IPS DF 4.7 (cell line): Measurements from ENCODE around the gene DISC1.

Experiments
- DNase-seq: peaks from one replicate; pipeline ENCODE4 v3.0.0-alpha.2; 2013; ENCODE audit warnings: low spot score; ENCODE audit errors: extremely low read depth

Gene DISC1

DNA sequence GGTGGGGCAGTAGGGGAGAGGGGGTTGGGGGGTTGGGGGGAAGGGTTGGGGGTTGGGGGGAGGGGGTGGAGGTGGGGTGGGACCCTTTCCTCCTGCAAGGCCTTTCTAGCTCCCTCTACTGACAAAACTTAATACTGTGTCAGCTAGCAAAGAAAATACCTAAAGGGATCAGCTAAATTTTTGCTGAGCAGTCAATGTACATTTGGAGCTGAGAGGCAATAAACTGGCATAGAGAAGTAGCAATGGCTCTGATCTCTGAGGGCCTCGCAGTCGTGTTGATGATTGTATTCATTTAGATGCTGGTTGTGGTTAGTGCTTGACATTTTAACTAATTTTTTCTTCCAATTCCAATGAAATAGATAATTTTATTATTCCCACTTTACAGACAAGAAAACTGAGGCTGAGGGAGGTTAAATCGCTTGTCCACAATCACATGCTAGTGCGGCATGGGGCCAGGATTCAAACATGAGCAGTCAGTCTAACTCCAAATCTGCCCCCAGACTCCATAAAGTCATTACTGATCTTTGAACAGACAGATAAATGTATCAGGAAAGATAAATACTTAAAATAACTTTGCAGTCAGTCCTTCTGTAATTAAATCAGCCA is 357.1 kb downstream of the DISC1 start:
- peak; percentile 11 for DNase-seq

DNA sequence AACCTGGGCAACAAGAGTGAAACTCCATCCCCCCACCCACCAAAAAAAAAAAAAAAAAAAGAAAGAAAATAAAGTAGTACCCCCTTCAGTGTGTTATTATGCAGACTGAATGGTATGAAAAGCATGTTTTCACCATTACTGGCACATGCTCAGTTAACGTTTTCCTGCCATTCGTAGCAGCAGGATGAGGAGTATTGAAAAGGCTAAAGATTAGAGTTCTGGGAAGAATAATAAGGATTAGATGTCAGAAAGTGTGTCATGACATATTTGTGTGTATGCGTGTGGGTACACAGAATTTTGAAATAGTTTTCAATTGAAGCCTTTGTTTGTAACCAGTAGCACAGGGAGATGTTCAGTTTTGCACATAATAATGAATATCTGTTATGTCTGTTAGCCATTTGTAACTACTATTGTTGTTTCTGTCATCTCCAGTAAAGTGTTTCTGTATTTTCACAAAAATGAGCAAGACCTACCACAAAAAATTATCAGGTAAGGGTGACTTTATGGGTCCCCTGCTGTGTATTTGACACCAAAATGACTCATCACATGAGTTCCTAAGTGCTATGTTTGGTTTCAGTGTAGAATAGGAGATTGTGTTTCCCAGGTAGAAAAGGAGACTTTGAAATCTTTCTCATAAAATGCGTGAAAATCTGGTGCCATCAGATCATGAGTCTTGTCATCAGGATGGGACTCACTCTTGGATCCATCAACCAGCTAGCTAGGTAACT is 358.9 kb downstream of the DISC1 start:
- no peak for DNase-seq

DNA sequence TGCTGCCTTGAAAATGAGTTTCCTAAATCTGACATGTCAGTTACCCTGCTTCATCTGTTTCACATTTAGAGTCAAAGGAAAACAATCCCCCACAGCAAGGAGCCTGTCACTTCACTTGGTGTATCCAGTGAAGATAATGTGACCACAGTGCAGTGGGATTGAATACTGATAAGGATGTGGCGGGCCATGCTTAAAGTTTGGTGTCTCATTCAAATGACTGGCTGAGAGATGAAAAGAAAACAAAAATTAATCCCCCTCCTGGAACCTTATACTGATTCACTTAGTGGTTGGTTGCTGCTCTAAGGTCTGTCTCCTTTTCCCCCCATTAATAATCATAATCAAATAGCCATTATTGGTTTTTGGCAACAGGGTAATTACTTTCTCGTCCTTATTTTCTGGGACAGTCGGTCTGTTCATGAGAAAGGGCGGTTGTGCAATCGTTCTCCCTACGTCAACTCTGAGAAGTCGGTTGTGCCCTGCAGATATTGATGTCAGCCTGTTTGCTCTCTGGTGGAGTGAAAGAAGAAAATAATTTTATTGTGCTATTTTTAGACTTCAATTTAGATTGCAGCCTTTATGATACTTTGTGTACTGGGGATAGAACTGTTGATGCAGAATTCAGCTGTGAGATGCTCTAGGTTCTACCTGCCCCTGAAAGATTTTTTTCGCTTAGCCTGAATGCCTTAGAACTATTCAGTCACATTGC is 360.2 kb downstream of the DISC1 start:
- DNase-seq = no peak

DNA sequence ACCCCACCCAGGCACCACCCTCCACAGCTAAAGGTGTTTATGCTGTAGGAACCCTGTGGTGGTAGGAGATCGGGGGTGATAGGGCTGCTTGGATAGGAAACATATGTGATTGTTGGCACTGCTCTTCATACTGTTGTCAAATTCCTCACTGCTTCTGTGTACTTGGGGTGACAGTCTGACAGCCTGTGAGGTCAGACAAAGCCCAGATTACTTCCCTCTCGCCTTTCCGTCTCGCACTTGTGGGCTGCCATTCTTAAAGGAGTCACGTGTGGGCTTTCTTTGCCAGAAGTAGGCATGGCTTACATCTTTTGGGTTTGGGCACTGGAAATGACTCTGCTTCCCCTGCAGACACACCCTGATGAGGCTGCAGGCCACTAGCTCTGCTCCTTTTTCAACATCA is 363.8 kb downstream of the DISC1 start:
- DNase-seq = no peak

DNA sequence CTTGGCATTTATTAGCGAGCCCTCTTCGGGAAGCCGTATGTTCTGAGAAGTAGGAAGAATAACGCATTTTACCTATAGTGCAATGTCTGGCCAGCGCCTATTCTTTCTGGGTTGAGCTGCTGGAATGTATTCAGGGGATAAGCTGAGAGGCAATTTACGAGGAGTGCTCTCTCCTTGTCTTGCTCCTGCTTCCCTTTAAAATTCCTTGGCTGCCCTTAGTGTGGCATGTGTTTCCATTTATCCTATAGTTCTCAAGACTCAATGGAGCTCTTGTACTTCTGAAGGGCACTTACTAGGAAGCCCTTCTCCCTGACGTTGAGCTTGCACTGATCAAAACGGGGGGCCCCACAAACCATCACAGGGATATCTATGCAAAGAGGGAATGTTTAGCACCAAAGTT is 364.6 kb downstream of the DISC1 start:
- DNase-seq = no peak

DNA sequence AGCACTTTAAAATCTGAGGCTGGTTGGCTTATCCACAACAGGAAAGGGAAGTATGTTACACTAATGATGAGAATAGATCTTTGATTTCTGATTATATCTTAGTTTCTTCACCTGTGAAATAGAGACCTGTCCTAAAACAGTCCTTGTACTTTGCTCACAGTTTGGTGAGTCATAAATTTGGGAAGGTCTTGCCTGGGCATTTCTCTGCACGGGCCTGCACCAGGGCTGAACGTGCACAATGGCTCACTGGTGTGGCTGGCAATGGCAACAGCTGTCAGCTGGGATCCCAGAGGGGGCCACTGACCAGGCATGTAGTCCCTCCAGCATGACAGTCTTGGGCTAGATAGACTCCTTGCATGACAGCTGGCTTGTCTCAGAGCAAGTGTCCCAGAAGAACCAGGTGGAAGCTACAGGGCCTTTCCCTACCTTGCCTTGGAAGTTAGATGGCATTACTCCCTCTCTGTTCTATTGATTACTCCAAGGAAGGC is 367.4 kb downstream of the DISC1 start:
- DNase-seq = no peak

DNA sequence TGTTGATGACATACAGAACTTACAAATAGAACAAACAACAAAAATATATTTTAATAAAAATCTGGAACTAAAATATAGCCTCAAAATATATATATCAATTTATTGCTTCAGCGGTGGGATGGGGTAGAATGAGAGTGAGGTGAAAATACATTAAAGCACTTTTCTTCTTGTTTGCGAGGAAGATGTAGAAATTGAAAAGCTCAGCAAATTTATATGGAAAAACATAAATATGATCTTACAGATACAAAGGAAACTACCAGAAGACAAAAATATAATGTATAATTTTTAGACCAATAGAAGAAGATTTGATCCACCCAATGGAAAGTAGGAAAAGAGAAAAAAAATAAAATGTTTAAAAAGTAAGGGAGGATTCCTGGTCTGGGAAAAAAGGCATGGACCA is 372.2 kb downstream of the DISC1 start:
- DNase-seq = no peak

DNA sequence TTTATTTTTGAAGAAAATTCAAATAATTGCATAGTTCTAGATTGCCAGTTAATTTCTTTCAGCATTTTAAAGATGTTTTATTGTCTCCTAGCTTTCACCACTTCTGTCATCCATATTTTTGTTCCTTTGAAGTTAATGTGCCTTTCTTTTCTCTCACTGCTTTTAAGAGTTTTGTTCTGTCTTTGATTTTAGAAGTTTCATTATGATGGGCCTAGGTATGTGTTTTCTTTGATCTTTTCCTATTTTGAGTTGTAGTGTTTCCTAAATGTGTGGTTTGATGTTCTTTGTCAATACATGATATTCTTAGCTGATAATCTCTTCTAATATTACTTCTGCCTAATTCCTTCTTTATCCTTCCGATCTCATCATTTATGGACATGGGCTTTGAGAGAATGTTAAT is 378.7 kb downstream of the DISC1 start:
- no peak for DNase-seq

DNA sequence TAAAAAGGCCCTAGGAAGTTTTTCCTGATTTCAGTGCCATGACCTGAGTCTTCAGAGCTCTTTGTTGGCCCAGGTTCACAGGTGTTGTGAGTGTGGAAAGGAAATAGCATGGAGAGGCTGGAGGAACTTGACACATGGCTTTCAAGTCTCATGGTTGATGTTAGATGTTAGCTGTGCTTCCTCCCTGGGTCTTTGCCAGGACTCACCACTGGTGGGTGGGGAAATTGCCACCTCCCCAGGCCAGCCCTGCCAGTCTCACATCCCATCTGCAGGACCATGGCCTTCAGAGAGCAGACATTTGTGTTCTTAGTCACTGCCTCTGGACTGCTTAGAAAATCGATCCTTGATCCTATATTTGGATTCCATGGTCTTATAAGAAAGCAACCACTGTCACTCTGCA is 383.2 kb downstream of the DISC1 start:
- no peak for DNase-seq

DNA sequence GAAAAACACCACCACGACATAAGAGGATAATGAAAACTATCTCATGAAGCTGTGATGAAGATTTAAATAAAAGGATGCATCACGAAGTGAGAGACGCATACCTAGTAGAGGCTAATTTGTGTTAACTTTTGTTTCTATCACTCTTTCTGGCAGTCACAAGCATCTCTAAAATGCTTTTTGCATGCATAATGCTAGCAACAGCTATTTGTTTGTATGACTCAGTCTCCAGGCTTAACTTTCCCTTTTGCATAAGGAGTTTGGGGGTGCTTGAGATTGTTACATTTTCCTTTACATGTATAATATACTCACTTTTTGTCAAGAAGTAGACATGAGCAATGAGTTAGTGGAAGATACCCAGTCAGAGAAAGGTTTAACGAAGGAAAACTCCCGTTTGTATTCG is 385.4 kb downstream of the DISC1 start:
- no peak for DNase-seq

DNA sequence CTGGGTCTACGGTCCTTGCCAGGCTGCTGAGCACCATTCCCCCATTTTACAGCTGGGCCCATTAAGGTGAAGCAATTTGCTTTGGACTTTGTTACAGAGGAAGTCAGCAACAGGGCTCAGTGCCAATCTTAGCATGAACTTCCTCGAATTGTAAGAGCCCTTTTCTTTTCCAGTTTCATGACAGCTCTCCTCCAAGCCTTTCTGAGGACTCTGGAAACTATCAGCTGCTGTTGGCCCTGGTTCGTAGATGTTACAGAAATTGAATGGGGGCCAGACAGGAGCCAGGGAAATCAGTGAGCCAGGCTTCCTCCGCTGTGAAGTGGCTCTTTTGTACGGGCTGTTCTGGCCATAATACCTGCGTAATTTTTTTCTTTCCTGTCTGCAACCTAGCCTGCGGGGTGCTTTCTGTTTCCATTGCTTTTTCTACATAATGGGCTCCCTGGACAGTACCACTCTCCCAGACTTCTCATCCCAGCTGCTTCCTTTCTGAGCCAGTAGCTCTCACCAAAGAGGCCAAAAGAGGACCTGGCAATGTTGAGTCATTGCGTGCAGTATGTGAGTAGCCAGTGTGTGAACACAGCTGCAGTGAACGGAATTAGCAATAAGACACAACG is 386.3 kb downstream of the DISC1 start:
- DNase-seq = no peak

DNA sequence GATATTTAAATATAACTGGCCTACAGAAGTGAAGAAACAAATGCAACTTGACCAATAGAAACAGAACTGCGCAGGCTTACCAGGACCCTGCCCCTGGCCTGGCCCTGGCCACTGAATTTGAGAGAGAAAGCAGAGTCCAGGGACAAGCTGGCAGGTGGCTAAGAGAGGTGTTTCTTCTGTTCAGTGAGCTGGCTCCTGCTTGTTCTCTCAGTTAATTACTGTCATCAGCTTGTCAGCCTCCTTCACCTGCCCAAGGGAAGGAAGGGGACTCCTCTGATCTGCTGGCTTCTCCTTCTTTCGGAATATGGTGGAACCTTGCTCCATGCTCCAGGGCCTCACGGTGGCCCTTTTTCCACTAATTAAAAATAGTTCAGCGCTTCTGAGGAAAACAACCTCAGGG is 388.4 kb downstream of the DISC1 start:
- no peak for DNase-seq

DNA sequence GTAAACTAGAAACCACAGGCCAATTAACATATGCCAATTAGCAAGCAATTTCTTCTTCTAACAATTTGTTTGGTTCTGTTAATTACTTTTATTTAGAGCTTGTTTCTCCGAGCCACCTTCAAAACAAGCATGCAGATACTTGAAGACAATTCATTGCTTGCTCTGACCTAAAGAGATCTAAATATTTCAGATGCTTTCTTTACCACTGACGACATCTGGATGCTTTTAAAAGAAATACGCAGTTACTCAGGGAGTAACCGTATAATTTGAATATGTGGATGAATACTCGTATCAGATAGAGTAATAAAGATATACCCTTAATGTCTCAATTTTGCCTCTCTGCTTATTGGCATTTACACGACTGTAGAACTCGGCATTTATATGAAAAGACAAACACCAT is 390.0 kb downstream of the DISC1 start:
- DNase-seq = no peak

DNA sequence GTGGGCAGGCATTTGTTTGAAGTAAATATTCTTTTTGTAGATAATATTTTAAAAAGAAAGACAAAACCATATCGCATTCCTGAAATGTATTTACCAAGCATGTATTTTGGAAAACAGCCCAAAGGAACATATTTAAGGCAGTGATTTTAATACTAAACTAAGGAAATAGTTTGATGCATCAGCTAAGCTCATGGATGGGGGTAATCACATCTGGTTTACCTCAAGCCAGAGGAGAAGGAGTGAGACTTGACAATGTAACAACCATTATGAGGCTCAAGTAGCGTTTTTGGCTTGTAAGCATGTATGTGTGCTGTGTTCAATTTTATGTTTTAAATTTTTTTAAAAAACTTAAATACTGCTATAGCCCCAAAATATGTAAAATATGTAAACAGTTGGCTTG is 390.5 kb downstream of the DISC1 start:
- DNase-seq = no peak

DNA sequence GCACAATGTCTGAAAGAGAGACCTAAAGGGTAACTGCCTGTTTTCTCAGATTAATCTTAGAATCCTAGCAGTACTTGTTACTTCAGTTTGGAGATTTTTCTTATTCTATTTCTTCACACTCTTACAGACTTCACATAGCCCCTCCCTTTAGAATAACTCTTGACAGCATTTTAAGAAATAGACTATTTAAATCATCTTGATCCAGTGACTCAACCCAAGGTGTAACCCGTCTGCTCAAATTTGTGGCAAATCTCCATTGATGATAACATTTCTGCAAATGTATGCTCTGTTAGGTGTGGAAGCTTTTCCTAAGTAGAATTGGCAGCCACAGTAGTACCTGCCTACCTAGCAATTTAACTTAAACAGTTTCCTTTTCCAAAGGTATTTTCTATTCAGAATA is 391.2 kb downstream of the DISC1 start:
- DNase-seq = no peak

DNA sequence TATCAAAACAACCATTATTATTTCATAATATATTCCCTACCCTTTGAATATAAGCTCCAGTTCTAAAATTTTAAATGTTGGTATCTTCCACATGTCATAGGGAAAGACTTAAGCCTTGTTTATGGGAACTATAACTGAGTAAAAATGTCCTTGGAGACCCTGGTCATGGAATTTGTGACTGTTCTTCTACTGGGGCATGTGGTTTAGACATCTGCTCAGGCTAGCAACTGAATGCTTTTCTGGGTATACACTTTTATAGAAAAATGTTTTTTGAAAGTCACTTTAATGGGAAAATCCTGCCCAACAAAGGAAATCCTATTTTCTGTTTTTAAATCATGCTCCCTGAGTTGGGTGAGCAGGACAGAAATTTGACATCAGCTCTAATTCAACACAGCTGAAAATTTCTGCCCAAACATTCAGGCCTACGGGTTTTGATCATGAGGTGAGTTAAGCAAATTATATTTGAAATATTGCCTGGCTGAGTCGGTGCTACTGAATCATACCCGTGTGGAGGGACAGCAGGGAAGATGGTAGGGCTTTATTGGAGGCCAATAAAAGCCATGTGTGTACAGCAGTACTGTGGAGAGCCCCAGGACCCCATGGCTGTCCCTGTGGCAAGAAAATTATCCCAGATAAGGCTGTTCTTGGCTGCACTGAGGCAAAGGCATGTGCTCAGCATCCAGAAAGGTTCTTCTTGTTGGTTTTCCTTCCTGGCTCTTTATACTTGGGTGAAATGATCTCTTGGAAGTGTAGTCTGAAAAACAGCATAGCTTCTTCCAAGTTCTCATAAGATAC is 391.8 kb downstream of the DISC1 start:
- no peak for DNase-seq

DNA sequence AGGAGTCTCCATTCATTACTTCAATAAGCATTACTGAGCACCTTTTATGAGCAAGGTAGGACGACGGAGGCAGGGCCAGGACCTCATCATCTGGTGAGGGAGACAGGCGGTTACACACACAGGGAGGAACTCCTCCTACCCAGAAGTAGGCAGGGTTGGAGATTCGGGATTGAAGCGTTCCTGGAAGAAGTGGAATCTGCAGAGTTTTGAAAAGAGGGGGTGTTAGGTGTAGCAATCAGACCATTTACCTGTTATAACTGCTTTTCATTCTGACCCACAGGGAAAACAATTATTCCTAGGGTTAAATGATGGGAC is 392.4 kb downstream of the DISC1 start:
- DNase-seq = no peak

DNA sequence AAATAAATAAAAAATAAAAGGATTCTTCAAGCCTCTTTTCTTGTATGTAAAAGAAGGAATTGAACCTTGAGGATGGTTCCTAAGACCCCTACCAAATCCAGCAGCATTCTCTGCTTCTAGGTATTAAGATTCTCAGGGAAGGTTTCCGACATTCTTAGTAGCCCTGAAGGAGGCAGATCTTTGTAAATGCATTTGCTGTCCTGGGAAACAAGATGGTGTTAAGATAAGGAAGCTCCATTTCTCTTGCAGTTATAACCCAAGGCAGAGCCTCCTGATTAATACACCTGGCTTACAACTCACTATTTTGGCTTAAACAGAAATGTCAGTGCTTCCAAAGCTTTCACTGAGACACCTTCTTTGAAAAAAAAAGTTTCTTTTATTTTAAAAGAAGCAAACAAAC is 393.8 kb downstream of the DISC1 start:
- DNase-seq = no peak

DNA sequence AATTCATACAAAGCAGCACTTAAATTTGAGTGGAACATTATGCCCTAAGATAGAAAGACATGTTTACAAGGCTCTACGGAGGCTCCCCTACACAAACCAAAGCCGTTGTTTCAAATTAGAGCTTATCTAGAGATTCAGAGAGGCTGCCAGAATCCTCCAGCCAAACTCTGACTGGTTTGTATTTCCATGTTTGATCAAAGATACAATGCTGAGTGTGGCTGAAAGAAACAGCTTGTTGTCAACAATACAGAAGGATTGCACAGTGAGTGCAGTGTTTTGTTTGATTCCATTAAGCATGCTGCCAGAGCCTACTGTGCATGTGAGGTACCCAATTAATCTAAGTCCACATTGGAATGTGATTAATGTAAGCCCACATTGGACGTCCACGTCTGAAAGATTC is 402.7 kb downstream of the DISC1 start:
- DNase-seq = no peak

DNA sequence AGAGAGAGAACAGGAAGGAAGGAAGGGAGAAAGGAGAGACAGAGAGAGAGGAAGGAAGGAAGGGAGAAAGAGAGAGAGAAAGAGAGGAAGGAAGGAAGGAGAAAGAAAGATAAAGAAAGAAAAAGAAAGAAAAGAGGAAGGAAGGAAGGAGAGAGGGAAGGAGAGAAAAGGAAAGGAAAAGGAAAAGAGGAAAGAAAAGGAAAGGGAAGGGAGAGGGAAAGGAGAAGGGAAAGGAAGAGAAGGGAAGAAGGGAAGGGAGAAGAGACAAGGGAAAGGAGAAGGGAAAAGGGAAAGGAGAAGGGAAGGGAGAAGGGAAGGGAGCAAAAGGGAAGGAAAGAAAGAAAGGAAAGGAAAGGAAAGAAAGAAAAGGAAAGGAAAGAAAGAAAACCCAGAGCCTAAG is 404.6 kb downstream of the DISC1 start:
- DNase-seq = no peak

DNA sequence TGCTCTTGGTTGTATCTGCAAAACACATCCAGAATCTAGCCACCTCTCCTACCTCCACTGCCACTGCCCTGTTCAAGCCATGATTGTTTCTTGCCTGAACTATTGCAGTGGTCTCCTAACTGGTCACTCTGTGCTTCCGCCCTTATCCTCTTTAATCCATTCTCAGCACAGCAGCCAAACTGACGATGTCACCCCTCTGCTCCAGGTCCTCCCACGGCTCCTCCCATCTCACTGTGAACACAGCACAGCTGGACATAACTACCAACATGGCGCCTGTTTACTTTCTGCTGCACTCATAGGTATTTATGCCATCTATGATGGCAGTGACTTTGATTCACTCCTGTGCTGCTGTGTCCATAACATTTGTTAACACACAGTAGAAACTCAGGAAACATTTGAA is 406.7 kb downstream of the DISC1 start:
- DNase-seq = no peak

DNA sequence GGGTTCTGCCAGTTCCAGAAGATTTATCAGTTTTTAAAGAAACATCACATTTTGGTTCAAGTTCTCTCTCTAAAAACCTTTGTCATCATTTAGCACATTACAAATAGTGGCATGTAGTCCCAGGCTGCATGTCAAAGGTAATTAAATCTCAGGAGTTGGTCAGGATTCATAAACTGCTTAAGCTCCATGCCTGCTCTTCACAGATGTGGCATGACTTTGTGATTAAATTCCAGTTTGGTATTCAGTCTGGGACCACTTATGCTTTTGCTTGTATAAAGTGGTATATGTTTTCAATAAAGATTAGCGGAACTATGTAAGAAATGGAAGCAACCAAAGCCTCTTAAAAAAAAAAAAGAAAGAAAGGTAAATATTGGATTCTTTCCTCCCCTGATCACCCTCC is 408.0 kb downstream of the DISC1 start:
- no peak for DNase-seq
